UCSD-AML1 (cell line): Measurements from ENCODE around the gene GCLC.
"Not testable (repeated sequence)": the region's sequence is repeated elsewhere in the genome, so short reads cannot be mapped to it uniquely, and the experiment has no call there.

Experiments
- DNase-seq: peaks from one replicate; lab custom pipeline; 2025; ENCODE audit not compliant: unreplicated experiment; lab: John Stamatoyannopoulos, UW

GCLC gene

DNA sequence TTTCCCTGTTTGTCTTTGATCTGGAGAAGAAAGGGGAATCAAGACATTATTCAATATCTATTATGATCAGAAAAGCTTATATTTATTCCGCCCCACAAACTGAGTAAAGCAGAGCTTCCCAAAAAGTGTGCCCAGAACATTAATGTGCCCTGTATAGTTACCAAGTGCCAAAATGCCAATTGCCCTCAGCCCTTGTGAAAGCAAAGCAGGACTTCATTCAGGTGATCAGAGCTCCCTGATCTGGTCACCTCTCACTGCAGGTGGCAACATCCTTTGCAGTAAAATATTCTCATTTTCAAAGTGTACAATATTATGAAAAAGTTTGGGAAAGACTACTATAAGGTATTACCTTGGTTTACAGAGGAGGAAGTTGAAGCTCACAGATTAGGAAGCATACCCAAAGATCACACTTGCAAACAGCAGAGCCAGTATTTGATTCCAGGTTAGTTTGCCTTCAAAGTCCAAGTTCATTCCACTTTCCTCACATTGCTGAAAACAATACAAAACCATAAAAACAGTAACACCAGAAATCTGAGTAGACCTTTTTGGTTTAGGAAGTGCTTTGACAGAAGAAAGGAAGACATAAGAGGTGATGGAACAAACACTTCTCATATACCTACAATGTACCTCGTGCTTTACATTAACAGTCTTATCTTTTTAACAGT, 19.6 kb upstream of the GCLC start:
- DNase-seq: no peak

DNA sequence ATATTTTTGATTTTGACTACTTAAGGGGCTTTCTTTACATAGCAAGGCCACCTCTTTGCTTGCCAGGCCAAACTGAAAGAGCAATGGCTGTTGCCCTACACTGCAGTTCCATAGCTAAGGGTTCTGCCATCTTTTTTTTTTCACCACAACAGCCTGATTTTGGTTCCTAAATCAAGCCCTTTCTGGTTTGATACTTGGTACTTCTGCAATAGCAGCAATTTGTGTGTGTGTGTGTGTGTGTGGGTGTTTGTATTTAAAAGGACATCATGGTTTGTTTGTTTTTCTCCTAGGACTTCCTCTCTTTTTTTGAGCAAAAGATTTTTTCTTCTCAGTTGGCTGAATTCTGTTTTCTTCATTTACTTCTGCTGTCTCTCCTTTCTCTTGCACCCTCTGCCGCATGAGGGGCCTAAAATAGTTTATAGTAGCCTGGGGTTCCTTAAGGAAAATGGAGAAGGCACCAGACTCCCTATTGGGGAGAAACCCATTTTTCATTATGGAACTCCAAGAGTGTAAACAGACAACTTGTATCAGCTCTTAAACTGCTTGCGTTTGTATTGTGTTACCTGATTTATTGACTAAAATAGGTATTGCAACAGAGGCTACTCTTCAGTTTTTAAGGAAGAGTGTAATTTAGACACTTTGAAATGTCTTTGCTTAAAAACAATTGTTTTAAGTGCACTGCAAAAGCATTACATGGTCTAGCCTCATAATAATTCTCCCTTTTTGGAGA, 12.2 kb upstream of the GCLC start:
- no peak for DNase-seq

DNA sequence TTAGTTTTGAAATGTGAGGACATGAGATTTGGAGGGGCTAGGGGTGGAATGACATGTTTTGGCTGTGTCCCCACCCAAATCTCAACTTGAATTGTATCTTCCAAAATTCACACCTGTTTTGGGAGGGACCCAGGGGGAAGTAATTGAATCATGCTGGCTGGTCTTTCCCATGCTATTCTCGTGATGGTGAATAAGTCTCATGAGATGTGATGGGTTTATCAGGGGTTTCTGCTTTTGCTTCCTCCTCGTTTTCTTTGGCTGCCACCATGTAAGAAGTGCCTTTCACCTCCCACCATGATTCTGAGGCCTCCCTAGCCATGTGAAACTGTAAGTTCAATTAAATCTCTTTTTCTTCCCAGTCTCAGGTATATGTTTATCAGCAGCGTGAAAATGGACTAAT, 8.7 kb upstream of the GCLC start:
- DNase-seq: not testable (repeated sequence)

DNA sequence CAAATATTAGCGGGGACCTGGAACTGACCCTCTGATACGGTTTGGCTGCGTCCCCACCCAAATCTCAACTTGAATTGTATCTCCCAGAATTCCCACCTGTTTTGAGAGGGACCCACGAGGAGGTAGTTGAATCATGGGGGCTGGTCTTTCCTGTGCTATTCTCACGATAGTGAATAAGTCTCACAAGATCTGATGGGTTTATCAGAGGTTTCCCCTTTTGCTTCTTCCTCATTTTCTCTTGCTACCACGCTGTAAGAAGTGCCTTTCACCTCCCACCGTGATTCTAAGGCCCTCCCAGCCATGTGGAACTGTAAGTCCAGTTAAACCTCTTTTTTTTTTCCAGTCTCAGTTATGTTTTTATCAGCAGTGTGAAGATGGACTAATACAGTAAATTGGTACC, 6.8 kb upstream of the GCLC start:
- not testable (repeated sequence) for DNase-seq

DNA sequence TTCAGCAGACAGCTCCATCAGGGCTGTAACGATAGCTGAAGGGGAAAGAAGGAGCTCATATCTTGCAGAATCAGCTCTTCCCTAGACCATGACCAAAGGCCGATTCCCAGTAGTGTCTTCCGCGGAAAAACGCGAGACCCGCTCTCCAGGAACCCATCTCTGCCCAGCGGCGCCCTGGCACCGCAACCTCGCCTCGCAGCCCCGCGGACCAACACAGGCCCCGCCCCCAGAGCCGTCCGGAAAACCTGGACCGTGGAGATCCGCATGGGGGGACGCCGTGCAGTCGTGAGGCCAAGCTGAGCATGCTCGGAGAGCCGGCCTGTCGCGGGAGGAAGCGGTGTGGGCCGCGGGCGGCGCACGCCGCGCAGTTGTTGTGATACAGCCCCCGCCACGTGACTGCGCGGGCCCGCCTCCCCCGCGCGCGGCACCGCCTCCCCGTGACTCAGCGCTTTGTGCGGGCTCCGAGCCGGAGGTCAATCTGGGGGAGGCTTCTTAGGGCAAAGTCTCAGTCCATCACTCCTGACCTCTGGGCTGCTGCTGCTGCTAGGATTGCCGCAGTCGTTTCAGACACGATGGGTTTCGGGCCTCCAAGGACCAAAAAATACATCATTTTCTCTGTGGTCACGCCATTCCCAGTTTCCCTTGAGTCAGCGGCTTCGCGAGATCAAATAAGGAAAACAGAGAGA, 3.1 kb upstream of the GCLC start:
- peak; percentile 96 for DNase-seq

DNA sequence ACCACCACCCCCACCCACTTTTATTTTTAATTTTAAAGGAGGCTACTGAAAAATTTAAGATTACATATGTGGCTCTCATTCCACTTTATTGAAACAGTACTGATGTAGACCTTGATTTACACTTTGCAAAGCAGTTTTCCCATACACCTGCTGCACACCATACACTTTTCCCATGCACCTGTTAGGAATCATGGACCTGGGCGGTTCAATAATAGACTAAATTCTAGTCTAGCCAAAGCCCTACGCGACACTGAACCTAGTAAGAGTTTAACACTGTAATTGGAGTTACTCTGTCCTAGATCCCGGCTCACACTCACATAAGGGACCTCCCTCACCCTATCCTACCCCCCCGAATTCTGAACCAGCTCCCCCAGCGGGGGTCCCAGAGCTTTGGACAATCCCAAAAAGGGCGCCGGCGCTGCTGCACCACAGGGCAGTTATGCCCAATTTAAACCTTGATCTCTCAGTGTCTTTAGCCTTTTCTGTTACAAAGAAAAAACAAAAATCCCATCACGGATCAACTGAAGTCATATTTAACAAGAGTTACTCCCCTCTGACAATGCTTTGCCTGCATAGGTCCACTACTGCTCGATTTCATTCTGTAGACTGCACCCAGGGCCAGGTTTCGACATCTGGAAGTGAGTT, 2.4 kb upstream of the GCLC start:
- no peak for DNase-seq

DNA sequence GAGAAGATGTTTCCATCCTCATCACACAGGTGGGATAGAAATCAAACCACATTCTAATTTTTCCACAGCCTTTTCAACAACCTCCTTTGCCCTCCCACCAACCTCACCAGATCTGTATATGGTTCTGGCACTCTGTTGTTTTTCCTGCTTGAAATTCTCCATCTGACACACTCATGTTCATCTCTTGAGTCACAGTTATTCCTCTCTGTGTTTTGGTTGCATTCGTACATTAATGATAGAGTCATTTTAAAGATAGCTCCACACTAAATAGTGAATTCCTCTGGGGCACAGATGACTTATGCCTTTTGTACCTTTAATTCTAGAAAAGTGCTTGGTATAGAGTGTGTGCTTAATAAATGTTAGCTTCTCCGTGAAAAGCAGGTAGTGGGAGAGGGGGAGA, 1.4 kb upstream of the GCLC start:
- DNase-seq: no peak

DNA sequence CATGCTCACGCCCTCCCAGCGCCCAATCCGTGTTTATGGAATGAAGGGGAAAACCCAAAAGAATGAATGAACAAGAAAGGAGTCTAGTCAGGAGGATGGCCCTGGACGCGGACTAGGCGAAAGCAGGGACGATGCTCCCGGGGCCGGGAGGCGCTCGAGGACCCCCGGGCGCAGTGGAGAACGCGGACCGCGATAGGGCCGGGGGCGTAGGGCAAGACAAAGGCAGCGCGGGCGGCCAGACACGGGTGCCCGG, 758 bp downstream of the GCLC start:
- DNase-seq: no peak

DNA sequence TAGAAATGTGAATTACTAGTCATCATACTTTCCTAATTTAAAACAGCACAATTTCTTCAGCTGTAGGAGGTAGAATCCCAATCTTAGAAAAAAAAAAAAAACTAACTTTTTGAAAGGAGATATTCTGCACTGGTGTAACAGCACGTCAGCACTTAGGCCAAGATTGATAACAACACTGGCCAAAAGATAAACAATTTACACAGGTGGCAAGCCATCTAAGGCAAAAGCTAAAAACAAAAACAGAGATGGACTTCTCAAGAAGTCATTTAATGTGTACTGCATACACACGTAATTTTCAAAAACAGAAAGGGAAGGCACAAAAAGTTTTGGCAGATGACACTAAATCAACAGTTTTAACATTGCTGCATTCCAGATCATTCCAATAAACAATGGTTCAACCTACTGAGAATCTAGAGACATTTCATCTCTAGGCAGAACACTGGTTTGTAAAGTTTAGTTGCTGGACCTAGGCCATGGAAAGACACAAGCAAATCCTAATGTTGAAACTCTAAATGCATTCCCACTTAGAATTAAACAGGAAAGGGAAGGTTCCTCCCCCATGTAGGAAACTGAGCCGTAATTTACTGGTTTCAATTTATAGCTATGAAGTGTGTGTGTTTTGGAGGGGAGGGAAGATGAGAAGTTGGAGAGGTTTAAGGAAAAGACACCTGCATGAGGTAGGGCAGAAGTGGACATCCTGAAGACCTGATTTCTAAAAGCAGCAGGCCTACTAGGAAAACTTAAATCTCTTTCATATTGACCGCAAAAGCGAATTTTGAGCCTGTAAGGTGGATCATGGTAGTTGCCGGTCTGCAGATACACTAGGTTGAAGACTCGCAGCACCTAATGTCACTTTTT, 1.3 kb downstream of the GCLC start:
- DNase-seq: no peak

DNA sequence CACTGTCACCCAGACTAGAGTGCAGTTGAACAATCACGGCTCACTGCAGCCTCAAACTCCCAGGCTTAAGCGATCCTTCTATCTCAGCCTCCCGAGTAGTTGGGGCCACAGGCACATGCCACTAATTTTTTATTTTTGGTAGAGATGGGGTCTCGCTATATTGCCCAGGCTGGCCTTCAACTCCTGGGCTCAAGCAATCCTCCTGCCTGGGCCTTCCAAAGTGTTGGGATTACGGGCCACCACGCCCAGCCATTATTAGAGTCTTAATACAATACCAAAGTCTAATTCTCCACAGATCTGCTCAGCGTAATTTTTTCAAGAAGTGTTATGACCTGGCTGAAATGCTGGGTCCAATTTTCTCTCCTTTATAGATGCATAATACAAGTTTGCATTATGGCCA, 3.0 kb downstream of the GCLC start:
- DNase-seq: no peak

DNA sequence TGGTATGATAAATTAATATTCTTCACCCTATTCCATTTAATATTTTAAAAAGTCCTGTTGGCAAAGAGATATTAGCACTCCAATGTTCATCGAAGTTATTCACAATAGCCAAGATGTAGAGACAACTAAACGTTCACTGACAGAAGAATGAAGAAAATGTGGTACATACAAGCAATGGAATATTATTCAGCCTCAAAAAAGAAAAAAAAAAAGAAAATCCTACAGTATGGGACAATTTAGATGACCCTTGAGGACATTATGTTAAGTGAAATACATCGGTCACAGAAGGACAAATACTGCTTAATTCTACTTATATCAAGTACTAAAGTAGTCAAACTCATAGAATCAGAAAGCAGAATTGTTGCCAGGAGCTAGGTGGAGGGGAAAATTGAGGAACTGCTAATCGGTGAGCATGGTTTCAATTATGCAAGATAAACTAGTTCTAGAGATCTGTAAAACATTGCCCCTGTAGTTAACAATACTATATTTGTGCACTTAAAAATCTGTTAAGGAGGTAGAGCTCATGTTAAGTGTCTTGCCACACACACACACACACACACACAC, 4.7 kb downstream of the GCLC start:
- DNase-seq: no peak

DNA sequence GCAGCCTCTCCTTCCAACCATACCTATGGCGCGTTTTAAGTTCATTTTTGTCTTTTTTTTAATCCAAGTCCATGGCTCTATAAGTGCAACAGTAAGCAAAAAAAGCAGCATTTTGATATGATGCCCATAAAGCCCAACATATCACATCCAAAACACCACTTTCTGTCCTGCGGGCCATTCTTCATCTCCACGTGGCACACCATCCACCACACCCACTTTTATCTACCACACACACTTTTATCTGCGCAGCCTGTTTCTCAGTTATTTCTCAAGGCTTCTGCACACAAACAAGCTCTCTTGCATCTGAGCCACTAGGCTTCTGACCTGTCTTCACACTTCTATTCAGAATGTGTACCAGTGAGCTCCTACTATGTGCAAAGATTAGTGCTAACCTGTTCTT, 5.3 kb downstream of the GCLC start:
- DNase-seq: no peak

DNA sequence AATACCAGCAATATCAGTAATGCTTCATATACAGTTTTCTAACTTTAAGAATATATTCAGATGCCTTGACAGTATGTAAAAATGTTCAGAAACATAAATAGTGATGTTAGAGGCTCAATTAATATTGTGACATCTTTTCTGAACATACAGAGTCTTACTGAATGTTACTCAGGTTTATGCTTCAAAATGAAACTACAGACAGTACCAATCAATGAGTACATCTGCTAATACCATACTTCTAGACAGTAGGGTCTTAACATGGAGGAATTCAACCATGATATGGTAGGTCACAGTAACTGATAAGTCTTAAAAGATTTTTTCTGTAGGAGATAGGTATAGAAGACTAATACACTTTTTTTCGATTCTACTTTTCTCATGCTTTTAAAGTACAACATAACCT, 8.3 kb downstream of the GCLC start:
- no peak for DNase-seq

DNA sequence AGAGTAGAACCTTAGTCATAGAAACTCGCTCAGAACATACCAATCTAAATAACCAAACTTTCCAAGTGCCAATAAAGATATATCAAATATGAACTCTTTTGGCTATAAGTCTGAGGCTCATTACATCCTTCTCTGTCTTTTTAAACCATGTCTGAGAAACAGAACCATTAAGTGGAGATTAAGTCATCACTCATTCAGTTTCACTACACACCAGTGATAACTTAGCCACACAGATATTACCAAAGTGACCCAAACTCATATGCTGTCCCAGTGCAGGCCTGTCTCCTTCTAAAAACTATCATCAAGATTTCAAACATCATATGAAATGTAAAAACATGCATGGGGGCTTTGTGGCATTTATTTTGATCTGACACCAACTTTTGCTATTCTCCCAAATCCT, 12.0 kb downstream of the GCLC start:
- no peak for DNase-seq

DNA sequence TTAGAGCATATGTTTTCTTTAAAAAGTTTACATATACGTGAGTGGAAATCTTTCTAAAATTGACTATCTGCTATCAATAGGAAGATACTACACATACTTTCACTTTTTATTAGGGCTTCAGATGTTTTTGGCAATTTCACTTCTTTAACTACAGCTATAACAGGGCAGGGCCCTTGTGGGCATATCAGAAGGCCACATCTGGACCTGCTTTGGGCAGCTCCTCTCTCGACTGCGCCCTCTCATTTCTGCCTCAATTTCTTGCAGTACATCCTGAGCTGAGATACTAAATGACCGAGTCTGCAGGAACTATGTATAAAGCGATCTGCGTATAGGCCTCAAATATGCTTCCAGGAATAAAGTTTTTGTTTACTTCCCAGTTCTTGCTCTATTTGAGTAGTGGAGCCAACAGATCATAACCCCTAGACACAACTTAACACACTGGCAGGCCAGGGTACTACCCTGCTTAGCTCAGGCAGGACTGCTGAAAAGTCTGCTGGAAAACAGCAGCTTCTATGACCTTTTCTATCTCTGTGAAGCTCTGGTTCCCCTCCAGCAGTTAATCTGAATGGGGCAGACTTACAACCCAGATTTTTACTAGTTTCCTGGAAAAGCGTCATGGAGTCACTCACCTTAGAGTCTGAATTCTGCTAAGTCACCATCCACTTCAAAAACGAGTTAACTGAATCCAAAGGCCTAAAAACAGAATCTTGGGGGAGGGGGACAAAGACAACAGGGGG, 12.7 kb downstream of the GCLC start:
- no peak for DNase-seq

DNA sequence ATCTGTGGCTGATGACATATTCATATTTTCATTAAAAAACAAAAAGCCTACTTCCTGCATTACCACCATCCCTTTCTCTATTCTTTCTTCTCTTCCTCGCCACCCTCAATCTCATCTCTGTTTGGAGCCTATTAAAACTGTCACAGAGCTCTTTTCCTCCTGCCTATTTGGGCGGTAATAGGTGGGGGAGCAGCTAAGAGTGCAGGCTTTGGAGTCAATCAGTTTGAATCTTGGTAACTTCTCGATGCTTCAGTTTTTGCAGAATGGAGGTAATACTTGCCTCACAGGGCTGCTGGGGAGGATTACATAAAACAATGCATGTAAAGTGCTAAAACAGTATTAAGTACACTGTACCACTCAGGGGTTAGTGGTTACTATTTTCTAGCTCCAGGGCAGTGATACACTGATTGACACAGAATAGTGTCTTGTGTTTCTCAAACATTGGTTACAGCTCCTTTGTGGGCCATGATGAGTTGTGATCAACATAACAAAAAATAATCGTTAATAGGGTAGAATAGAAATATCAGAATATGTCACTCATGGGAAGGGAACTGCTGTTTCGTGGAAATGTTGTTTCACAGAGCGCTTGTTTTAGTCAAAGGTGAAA, 14.0 kb downstream of the GCLC start:
- DNase-seq: no peak

DNA sequence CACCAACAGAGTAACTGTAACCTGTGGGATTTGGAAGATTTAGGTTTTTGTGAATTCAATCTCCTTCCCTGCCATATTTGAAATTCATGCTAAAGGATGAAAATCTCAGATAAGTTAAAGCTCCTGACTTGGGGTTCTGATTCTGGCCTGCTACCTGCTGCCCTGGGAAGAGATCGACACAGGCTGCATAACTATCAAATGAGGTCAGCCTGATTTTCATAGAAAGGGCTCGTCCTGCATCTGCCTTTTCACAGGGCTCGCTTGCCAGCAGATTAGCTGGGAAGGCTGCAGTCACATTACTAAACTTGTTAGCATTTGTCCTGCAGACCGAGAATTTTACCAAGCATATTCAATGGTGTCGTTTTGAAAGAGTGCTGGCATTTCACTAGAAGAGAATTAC, 14.6 kb downstream of the GCLC start:
- no peak for DNase-seq

DNA sequence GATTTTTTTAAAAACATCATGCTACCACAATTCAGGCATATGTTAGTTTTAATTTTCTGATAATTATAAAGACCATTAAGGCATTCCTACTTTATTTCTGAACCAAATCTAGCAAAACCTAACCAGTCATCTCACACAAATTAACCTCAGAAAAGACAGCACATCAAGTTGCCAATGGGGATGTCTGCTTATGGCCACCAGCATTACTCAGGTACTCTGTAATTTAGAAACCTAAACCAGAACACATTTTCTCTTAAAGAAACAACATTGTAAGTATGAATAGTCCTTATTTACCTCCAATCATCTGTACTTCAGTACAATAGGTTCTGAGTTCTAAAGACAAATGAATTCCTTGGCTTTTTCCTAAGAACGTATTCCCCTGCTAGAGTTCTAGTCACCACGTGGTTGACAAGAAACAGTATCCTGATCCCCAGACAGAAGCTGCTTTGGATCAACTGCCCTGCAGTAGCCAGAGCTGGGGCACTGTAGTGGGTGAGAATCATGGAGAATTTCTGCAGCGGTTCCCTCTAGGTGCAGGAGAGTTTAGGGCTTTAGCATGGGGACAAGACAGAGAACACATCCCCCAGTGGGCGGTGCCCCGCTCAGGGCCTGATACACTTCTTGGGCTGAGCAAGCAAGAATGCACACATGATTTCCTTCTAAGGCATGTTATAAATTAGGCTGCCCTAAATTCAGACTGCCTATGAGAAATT, 15.4 kb downstream of the GCLC start:
- no peak for DNase-seq

DNA sequence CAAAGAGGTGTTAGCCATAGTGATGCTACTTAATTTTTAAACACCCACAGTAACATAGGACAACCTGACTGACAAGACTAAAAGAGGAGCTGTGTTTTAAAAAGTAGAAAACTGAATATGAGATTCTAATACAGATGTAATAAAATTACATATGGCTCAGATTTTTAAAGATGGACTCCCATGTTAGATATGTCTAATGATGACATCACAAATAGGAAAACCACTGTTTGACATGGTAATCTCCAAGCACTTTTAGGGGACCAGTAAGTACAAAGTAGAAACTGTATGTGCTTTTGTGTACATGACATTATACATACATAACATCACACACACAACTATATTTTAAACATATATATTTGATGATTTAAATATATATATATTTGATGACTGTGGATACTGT, 16.8 kb downstream of the GCLC start:
- DNase-seq: no peak
